Pancreas (tissue), 10 donors: ENCODE results near the gene SLTM. TPM values are rescaled to one million over a fixed set of nuclear protein-coding genes. Genes with fewer than 3 reads are reported as not detected.

Experiments used
- ATAC-seq, 4 donors: fragments of 200-7000 bp; cut with Tn5 transposase; one replicate each; pipeline versions ENCODE4 v1.8.0 to v1.9.1; 2020; ENCODE audit warnings: mild to moderate bottlenecking in 4 of 4, moderate library complexity in 4 of 4
- DNase-seq, 6 donors: peaks; one replicate each; pipeline ENCODE4 v3.0.0-alpha.2; 2020
- FAIRE-seq: peaks from 2 replicates; lab custom pipeline; 2012; peaks lifted over from hg19 to GRCh38; lab: Jason Lieb, UNC
- H3K27ac ChIP-seq, 4 donors: fragments of 200-600 bp; sonication (generic); 1 replicate in 3 of 4; 2 replicates in 1 of 4; pipeline versions ENCODE4 v1.5.0 to v1.8.0; 2020
- H3K27me3 ChIP-seq, 4 donors: fragments of 200-600 bp; one replicate each; pipeline ENCODE4 v1.8.0; 2021
- H3K36me3 ChIP-seq, 3 donors: fragments of 200-600 bp; sonication (generic) in 1 of 3; one replicate each; pipeline versions ENCODE4 v1.5.0 to v1.8.0; 2020 to 2021
- H3K4me1 ChIP-seq, 3 donors: fragments of 200-600 bp; one replicate each; pipeline ENCODE4 v1.8.0; 2021
- H3K4me3 ChIP-seq, 4 donors: fragments of 200-600 bp; sonication (generic) in 2 of 4; one replicate each; pipeline versions ENCODE4 v1.5.0 to v1.8.0; 2020 to 2021
- H3K9me3 ChIP-seq, 4 donors: fragments of 200-600 bp; one replicate each; pipeline ENCODE4 v1.8.0; 2021
- CTCF ChIP-seq, 4 donors: fragments of 200-600 bp; sonication (generic) in 3 of 4; IDR thresholded peaks; one replicate each; pipeline versions ENCODE4 v1.5.0 to v1.8.0; 2021; ENCODE audit warnings: antibody characterized with exemption in 4 of 4
- WGBS, 2 donors: extraction: QIAGEN DNeasy Blood & Tissue Kit; methylation state at CpG; one replicate each; pipeline ENCODE4 v1.1.7; 2013; 5-methylcytosine and 5-hydroxymethylcytosine counted together
- intact Hi-C, 3 donors: fragments of 100-400 bp; cut with DNase I; formaldehyde crosslinking; loops; one replicate each; pipeline versions ENCODE4 v1.11.1 to v1.14.2; 2022
- polyA plus RNA-seq, 2 donors: library from polyadenylated mRNA; stranded (reverse); fragments of 200-250 nt; gene quantifications; one replicate each; pipeline ENCODE4 v1.2.3, GENCODE V29; 2013
- total RNA-seq, 6 donors: library from RNA; stranded (reverse); fragmentation: NEBNext Ultra II Directional in 4 of 6; extraction: Animal tissue kit (Norgen Biotek cat#: 25700) in 4 of 6; gene quantifications; one replicate each; pipeline versions ENCODE4 v1.2.1 to v1.2.4, GENCODE V29; 2021 to 2023
- donor health status: healthy with polysubstance abuse.
- donor health status: DM: no; HTN: no; CAD: no; lungs with moderate emphysema.
- donor health status: DM: no; HTN: no; CAD: no.
- donor health status: control.
- donor health status: control.
- donor health status: Bipolar disorder and iron deficiency.
- donor health status: DM: yes; HTN: yes; CAD: no.
- donor health status: DM: no; HTN: no; CAD: no.
- donor health status: DM: no; HTN: no; CAD: no.
- donor health status: DM: yes; HTN: yes; CAD: no.

The SLTM gene
- total and polyA plus RNA-seq, 8 donors, result 25.2 to 49.6 (median 33.3) TPM

- no peak for FAIRE-seq
- no peak overlapping the region for H3K4me3 ChIP-seq
- intact Hi-C loops, result loop anchor here in 1 of 3 donors (10.0 kb wide), 1 partner anchor 517 kb away; no protein-coding TSS in a partner anchor
Measured at GRCh38 chr15:58977887-58978286, 44.4 kb upstream of the SLTM start.

GRCh38 chr15:58967479-58967878 is 34.0 kb upstream of the SLTM start:
- ATAC-seq, result no peak
- no peak overlapping the region for H3K27ac ChIP-seq
- intact Hi-C loops, result no loop called here
- DNase-seq, result no peak
- WGBS, 2 donors, result 62 to 81% methylated on average over 2 of the region's 2 CpGs
- H3K4me1 ChIP-seq, result no peaks in the 10 kb centered on the region
- H3K36me3 ChIP-seq, result no peaks in the 10 kb centered on the region
- no peak for FAIRE-seq
- no peaks in the 10 kb centered on the region for H3K27me3 ChIP-seq
- H3K9me3 ChIP-seq, result no peaks in the 10 kb centered on the region
- no peak overlapping the region for H3K4me3 ChIP-seq
- TF ChIP-seq CTCF (IDR thresholded peaks at IDR 0.05), result no peak

More at GRCh38 chr15:58977887-58978286, 44.4 kb upstream of the SLTM start:
- no peaks in the 10 kb centered on the region for H3K27me3 ChIP-seq
- no peaks in the 10 kb centered on the region for H3K9me3 ChIP-seq
- no peak overlapping the region for H3K27ac ChIP-seq
- no peak for ATAC-seq
- peaks cover 0 to 6% (median 3%) of the 10 kb centered on the region in 3 donors for H3K4me1 ChIP-seq
- no peak for DNase-seq
- H3K36me3 ChIP-seq, result no peaks in the 10 kb centered on the region
- TF ChIP-seq CTCF (IDR thresholded peaks at IDR 0.05), result no peak

- FAIRE-seq, result no peak
- no peak overlapping the region for H3K27ac ChIP-seq
- no peak for TF ChIP-seq CTCF (IDR thresholded peaks at IDR 0.05)
- intact Hi-C loops, result no loop called here
- H3K36me3 ChIP-seq, result no peaks in the 10 kb centered on the region
- 63 to 85% methylated on average over 3 of the region's 3 CpGs for WGBS, 2 donors
- ATAC-seq, result no peak
- DNase-seq, result no peak
- no peaks in the 10 kb centered on the region for H3K4me1 ChIP-seq
- no peaks in the 10 kb centered on the region for H3K27me3 ChIP-seq
- no peaks in the 10 kb centered on the region for H3K9me3 ChIP-seq
- no peak overlapping the region for H3K4me3 ChIP-seq
Measured at GRCh38 chr15:58966698-58967097, 33.2 kb upstream of the SLTM start.

GRCh38 chr15:58962662-58963565 is 29.4 kb upstream of the SLTM start:
- H3K4me1 ChIP-seq, result no peaks in the 10 kb centered on the region
- DNase-seq, result no peak
- ATAC-seq, result no peak
- no peaks in the 10 kb centered on the region for H3K36me3 ChIP-seq
- WGBS, 2 donors, result 84 to 85% methylated on average over 8 of the region's 8 CpGs
- H3K4me3 ChIP-seq, result no peak overlapping the region
- no peaks in the 10 kb centered on the region for H3K27me3 ChIP-seq
- H3K27ac ChIP-seq, result no peak overlapping the region
- no peak for TF ChIP-seq CTCF (IDR thresholded peaks at IDR 0.05)
- H3K9me3 ChIP-seq, result no peaks in the 10 kb centered on the region
- no peak for FAIRE-seq
- intact Hi-C loops, result no loop called here

- intact Hi-C loops, result no loop called here
- TF ChIP-seq CTCF (IDR thresholded peaks at IDR 0.05), result no peak
- H3K4me1 ChIP-seq, result no peaks in the 10 kb centered on the region
- no peak overlapping the region for H3K27ac ChIP-seq
- 79 to 87% methylated on average over 1 of the region's 1 CpG for WGBS, 2 donors
- H3K9me3 ChIP-seq, result no peaks in the 10 kb centered on the region
- no peak for ATAC-seq
- no peak for FAIRE-seq
- H3K27me3 ChIP-seq, result no peaks in the 10 kb centered on the region
- H3K4me3 ChIP-seq, result no peak overlapping the region
- H3K36me3 ChIP-seq, result no peaks in the 10 kb centered on the region
- DNase-seq, result no peak
Measured at GRCh38 chr15:58962136-58962535, 28.7 kb upstream of the SLTM start.
